Stimulated activated CD4-positive, alpha-beta T cell treated with anti-CD3 and anti-CD28 coated beads, Interleukin-2, amount 100 ng/mL, for 4 hours (primary cell): ENCODE results near the gene CDH4.

Source experiments
- DNase-seq: peaks from one replicate; pipeline ENCODE4 v3.0.0-alpha.2; 2020; ENCODE audit warnings: low read depth

Gene CDH4

GRCh38 chr20:61328911-61329558 is 77.0 kb downstream of the CDH4 start:
- DNase-seq = no peak

- DNase-seq = no peak
These were observed 78.4 kb downstream of the CDH4 start for GRCh38 chr20:61330441-61330840.

GRCh38 chr20:61331543-61331942 is 79.5 kb downstream of the CDH4 start:
- DNase-seq = no peak

DNA sequence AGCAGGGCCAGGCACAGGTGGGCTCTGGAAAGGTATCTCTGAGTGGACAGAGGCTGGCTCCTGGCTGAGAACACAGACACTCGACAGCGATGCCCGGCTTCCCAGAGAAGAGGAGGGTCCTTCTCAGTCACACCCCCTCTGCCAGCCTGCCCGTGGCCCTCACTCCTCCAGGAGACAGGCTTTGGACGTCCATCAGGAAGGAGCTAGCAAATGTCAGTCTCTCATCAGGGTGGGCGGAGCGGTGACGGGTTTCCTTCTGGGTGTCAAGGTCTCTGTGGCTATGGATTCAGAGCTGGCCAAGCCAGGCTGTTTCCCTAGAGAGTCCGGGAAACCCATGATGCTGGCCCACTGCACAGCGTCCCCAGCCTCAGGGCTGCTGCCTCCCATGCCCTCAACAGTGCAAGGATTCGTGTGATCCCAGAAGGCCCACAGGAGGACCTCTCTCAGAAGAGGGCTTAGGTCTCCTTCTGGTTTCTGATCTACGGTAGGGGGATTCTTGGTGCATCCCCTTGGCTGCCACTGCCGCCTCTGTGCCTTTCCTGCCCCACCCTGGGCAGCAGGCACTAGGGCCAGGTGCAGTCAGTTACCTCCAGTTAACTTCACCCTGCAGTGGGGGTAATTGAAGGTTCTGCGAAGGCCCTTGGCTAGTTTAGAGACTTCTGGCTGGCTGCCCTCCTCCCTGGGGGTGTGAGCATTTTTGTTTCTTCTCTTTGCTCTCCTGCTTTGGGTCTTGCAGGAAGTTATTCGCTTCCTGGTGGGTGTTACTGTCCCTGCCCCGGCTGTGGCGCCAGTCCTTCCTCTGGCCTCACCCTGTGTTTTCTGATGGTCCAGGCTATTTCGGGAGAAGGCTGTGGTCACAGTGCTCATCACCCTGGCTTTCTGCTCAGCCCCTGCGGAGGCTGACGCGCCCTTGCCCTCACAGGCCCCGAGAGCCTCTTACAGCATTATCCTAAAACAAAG is 80.2 kb downstream of the CDH4 start:
- no peak for DNase-seq

DNA sequence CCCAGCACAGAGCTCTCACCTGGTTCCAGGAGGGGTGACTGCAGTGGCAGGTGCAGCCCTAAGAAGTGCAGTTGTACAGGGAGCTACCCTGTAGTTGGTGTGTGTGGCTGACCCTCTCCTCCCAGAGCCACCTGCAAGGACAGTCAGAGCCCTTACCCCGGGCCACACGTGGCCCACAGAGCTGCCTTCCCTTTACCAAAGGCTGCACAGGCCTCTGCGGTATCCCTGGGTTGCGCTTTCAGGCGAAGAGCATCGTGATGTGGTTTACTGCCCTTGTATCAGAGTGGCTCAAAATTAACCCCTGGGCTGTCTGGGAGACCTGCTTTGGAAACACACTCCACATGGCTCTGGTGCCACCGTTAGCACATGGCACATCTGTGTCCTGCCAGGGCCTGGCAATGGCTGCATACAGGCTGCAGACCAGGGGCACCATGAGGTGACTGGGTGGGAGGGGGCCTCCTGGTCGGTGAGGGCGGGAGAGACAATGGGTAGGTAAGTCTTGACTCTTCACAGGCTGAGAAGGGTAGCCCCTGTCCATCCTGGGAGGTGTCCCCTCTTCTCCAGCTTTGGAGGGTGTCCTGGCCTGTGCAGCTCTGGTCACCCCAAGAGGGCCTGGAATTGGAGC is 81.5 kb downstream of the CDH4 start:
- DNase-seq = no peak

DNA sequence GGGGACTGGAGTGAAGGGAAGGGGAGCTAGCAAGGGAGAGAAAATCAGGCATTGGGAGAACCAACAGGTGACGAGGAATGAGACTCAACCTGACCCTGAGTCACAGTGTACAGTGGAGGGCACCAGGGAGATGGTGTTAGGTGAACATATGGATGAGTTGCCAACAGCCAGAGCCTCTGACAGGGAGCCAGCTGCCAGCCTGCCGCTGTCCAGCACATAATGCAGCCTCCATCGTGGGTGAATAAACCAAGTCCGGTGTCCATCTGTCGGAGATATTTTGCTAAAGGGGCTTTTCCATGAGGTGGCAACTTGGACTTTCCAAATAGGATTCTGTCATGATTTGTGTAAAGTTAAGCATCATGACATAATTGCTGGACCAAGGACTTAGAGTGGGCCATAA is 88.1 kb downstream of the CDH4 start:
- DNase-seq = no peak

GRCh38 chr20:61341605-61342004 is 89.5 kb downstream of the CDH4 start:
- no peak for DNase-seq

DNA sequence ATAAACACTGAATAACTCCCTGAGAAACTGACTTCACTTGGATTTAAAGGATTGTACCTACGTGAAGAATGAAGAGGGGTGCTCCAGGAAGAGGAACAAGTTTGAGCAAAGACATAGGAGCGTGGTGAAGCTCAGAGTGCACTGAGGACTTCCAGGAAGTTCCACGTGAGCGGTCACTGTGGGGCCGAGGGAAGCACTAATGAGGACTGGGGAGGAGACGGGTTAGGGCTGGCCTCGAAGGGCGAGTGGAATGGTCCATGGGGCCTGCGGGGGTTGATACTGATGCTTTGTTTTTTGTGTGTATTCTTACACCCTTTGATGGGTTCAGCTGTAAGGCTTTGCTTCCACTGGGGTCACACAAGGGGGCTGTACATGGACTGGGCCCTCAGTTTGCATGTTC is 91.9 kb downstream of the CDH4 start:
- DNase-seq = no peak

DNA sequence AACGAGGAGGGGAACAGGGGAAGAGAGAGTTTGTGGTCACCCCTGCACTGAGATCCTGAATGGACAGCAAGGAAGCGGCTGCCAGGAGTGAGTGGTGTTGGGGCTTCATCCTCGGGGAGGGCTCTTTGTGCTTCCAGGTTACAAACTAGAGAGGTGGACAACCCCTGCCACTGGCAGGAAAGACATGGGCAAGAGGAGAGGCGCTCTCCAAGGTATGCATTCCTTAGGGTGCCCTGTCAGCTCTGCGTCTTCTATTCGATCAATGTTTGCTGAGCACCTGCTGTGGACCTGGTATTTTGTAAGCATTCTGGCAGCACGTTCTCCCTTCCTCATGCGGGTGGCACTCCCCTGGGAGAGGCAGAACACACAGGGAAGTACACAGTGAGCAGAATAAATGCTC is 93.6 kb downstream of the CDH4 start:
- DNase-seq = no peak

GRCh38 chr20:61346996-61347395 is 94.9 kb downstream of the CDH4 start:
- no peak for DNase-seq

DNA sequence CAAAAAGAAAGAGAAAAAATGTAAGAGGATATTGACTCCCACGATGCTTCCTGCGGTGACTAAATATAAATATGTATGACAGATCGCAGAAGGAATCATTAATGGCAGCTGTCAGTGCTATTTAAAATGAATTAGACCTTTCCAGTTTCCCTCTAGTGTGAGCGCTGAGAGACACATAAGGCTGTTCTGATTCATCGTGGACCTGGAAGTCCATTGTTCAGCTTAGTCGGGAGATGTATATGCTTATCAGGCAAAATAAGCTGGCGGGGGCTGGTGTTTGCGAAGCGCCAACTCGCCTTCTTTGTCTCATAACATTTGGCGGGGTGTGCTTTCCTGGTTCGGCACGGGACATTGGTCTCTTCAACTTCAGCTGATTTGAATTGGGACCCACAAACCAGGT is 95.4 kb downstream of the CDH4 start:
- no peak for DNase-seq

- no peak for DNase-seq
These were observed 97.5 kb downstream of the CDH4 start for GRCh38 chr20:61349447-61350165.

- no peak for DNase-seq
These were observed 98.6 kb downstream of the CDH4 start for GRCh38 chr20:61350500-61351250.

DNA sequence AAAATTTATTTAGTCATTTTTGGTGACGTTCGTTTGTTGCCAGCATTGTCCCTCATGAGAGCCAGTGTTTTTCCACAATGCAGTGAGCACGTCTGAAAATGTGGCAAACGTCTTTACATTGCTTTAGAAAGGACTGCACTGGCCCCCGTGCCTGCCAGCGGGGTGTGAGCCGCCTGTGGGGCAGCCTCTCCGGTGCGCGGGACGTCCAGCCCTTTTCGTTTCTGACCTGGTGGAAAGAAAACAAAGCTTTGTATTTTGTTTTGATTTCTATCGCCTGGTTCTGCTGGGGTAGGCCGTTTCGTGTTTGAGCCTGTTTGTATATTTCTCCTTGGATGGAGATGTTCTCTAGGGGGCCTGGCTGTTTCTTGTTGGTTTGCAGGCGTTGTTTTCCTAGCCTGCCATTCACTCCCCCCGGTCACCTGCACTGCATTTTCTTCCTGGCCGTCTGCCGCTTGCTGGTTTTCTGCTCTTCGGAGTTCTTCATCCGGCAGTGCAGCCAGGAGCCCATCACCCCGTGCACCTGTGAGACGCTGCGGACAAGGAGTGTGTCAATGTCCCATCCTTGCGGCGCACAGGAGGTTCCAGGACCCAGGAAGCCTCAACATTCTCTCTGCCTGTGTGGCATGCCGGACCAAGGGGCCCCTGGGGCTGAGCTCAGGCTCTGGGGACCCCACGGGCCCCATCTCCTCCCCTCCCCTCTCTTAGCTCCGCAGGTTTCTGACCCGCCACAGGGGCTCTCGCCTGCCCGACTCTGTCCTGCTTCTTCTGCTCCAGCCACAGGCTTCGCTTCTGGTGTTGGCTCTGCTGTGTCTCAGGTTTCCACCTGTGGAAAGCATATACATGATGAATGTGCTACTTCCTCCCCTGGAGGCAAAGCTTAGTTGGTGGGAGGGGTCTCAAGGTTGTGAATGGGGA is 100.5 kb downstream of the CDH4 start:
- DNase-seq = no peak

- DNase-seq = no peak
These were observed 101.4 kb downstream of the CDH4 start for GRCh38 chr20:61353261-61354000.

DNA sequence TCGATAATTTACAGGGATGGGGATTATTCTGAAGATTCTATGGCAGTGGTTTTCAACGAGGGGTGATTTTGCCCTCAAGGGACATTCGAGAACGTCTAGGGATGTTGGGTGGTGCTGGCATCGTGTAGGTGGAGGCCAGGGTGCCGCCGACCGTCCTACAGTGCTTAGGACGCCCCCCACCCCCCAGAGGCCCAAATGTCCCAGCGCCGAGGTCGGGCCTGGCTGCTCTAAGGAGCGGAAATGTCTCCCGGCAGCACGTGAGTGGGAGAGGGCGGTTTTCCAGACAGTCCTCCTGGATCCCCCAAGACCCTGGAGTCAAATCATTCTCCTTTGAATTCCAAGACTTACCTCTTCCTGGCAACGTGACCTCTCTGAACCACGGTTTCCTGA is 101.9 kb downstream of the CDH4 start:
- no peak for DNase-seq

DNA sequence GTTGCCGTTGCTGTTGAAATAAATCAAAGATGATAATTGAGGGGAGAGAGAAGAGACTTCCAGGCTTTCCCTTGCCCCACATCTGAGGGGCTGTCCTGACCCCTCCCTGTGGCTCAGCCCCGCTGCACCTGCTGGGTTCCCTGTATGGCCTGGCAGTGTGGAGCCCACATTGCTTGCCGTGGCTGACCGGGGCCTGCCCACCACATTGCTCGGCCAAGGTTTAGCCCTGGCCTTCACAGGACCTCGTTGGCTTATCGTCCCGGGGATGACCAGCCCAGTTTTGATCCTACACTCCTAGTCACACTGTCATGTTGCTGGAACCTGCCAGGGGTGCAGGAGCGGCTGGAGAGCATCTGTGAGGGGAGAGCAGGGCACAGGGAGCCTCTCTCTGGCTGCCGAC is 102.4 kb downstream of the CDH4 start:
- DNase-seq = no peak

DNA sequence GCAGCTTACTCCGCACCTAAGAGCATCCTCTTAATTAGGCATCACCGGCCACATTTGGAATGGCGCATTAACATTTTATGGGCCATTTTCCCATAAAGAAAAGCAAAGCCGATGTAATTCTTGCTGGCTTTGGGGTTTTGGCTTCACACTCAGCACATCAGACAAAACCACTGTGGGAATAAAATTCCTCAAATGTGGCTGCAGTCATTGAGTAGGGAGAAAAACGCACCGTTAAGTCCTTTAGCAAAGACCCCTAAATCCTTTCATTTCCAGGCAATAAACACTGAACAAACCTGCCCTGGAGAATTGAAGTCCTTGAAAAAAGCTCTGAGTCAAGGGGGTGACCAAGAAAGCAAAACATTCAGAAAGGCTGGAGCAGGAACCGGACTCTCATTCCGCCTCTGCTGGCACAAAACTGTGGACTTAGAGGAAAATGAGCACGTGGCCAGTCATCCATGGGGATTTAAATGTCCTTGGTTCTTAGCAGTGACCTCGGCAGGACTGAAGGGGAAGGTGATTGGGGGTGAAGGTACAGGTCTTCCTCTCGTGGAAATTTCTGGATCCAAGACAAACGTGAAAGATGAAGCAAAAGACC is 102.9 kb downstream of the CDH4 start:
- no peak for DNase-seq

DNA sequence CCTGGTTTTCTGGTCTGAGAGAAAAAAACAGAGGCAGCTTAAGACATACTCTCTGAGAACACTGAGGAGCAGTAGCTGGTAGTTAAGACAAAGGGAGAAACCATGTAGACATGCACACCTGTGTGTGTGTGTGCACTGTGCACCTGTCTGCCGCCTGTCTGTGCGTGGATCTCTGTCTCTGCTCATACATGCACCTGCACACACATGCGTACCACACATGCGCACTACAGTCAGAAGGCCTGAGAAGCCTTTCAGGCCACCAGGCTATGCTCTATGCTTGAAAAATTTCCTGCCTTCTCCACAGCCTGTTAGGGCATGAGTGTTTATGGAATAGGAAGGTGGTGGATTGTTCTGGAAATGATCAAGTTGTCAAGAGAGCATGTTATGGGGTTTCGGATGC is 103.5 kb downstream of the CDH4 start:
- DNase-seq = no peak
